IPS DF 6.9 (cell line): Measurements from ENCODE around the gene SLC38A8.

Experiments
- DNase-seq: peaks from one replicate; pipeline ENCODE4 v3.0.0-alpha.2; 2013; ENCODE audit warnings: low read depth, low spot score
- H3K27ac ChIP-seq: one replicate; pipeline ENCODE4 v1.5.1; 2013; ENCODE audit warnings: low read length, control low read depth
- H3K27me3 ChIP-seq: 2 replicates; pipeline ENCODE4 v1.6.1; 2013; ENCODE audit warnings: mild to moderate bottlenecking, low read length; ENCODE audit not compliant: control insufficient read depth, insufficient read depth
- H3K36me3 ChIP-seq: 2 replicates; pipeline ENCODE4 v1.6.1; 2013; ENCODE audit warnings: low read length; ENCODE audit not compliant: control insufficient read depth, insufficient read depth
- H3K4me1 ChIP-seq: 2 replicates; pipeline ENCODE4 v1.6.1; 2013; ENCODE audit warnings: low read length; ENCODE audit not compliant: control insufficient read depth, insufficient read depth
- H3K4me3 ChIP-seq: 2 replicates; pipeline ENCODE4 v1.5.1; 2013; ENCODE audit warnings: mild to moderate bottlenecking, low read length
- H3K9me3 ChIP-seq: 2 replicates; pipeline ENCODE4 v1.6.1; 2013; ENCODE audit warnings: low read length, inconsistent platforms; ENCODE audit not compliant: control insufficient read depth, insufficient read depth
- WGBS: extraction: QIAGEN DNeasy Blood & Tissue Kit; methylation state at CpG from one replicate; pipeline ENCODE4 v1.1.7; 2013; ENCODE audit warnings: mixed read lengths, missing lambda C conversion rate; ENCODE audit not compliant: insufficient read length, insufficient coverage; 5-methylcytosine and 5-hydroxymethylcytosine counted together

Gene SLC38A8

DNA sequence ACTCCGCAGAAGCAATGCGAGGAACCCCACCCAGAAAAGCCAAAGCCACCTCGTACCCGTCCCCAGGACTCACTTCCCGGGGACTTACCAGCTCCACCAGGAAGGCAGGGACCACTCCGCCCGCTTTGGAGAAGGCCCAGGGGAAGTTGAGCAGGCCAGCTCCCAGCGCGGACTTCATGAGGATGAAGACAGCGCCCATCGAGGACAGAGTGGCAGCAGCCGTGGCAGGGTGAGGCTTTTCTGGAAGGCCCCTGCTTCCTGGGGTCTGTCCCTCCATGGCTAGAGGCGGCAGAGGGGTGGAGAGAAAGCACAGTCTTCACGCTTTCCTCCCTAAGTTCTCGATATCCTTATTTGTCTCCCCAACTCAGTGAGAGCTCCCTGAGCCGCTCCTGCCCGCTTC, 714 bp downstream of the SLC38A8 start:
- DNase-seq, result no peak
- Histone ChIP-seq H3K36me3 (no peaks in the 10 kb centered on the region), H3K27me3 (no peaks in the 10 kb centered on the region), H3K4me3 (no peak overlapping the region), H3K9me3 (no peaks in the 10 kb centered on the region), H3K4me1 (peaks cover 5% of the 10 kb centered on the region), H3K27ac (no peak overlapping the region)
- no CpG with 5 or more reads among the region's 17 CpGs for WGBS

DNA sequence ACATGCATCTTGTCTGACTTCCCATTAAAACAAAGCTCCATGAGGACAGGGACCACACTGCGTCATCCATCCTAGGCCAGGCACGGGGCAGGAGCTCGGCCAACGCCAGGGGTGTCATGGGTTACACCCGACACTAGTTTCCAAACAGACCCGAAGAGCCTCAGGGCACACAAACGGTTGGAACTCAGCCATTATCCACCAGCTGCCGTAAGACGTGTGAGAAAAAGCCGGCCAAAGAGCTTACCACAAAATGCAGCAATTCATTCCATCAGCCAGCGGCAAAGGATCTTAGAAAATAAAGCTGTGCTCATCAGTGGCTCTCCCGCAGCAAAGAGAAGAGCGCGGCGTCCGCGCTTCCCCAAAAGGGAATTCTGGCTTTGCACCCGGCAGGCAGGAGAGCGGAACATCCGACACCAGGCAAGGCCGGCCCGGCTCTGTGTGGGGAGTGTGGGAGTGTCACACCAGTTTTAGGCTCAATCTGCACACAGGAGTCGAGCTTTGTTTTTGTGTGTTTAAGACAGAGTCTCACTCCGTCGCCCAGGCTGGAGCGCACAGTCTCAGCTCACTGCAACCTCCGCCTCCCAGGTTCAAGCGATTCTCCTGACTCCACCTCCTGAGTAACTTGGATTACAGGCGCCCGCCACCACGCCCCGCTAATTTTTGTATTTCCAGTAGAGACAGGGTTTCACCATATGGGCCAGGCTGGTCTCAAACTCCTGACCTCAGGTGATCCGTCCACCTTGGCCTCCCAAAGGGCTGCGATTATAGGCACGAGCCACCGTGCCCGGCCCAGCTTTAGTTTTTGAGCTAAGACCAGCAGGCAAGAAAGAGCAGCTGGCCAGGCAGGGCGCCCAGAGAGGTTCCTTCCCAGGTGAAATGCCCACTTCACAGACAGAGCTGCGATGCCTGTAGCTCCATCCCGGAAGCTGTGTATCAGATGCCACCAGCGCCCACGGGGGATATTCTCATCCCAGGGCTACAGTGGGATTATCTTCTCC, 1.5 kb downstream of the SLC38A8 start:
- Histone ChIP-seq H3K27me3 (no peaks in the 10 kb centered on the region), H3K27ac (no peak overlapping the region)
- no CpG with 5 or more reads among the region's 42 CpGs for WGBS

GRCh38 chr16:84040226-84040822, 2.3 kb downstream of the SLC38A8 start:
- no peak for DNase-seq
- no CpG with 5 or more reads among the region's 14 CpGs for WGBS
- no peaks in the 10 kb centered on the region for H3K27me3 ChIP-seq

More for the DNA sequence above, 1.5 kb downstream of the SLC38A8 start:
- Histone ChIP-seq H3K36me3 (no peaks in the 10 kb centered on the region), H3K9me3 (no peaks in the 10 kb centered on the region), H3K4me1 (peaks cover 5% of the 10 kb centered on the region), H3K4me3 (no peak overlapping the region)
- no peak for DNase-seq

GRCh38 chr16:84039696-84040095, 2.9 kb downstream of the SLC38A8 start:
- H3K27me3 ChIP-seq, result no peaks in the 10 kb centered on the region
- WGBS, result no CpG with 5 or more reads among the region's 12 CpGs
- no peak for DNase-seq
- H3K4me3 ChIP-seq, result no peak overlapping the region
- H3K9me3 ChIP-seq, result no peaks in the 10 kb centered on the region
- H3K4me1 ChIP-seq, result peaks cover 5% of the 10 kb centered on the region
- no peak overlapping the region for H3K27ac ChIP-seq
- no peaks in the 10 kb centered on the region for H3K36me3 ChIP-seq

More at GRCh38 chr16:84040226-84040822, 2.3 kb downstream of the SLC38A8 start:
- Histone ChIP-seq H3K9me3 (no peaks in the 10 kb centered on the region), H3K36me3 (no peaks in the 10 kb centered on the region), H3K4me1 (peaks cover 5% of the 10 kb centered on the region), H3K4me3 (no peak overlapping the region), H3K27ac (no peak overlapping the region)

- Histone ChIP-seq H3K9me3 (no peaks in the 10 kb centered on the region), H3K4me1 (peaks cover 3% of the 10 kb centered on the region), H3K36me3 (no peaks in the 10 kb centered on the region), H3K27me3 (no peaks in the 10 kb centered on the region), H3K27ac (no peak overlapping the region), H3K4me3 (no peak overlapping the region)
- WGBS, result no CpG with 5 or more reads among the region's 12 CpGs
- no peak for DNase-seq
Measured at GRCh38 chr16:84038469-84038868, 4.1 kb downstream of the SLC38A8 start.

GRCh38 chr16:84036982-84037425, 5.6 kb downstream of the SLC38A8 start:
- no peaks in the 10 kb centered on the region for H3K27me3 ChIP-seq
- H3K27ac ChIP-seq, result no peak overlapping the region
- DNase-seq, result no peak
- H3K4me3 ChIP-seq, result no peak overlapping the region
- no peaks in the 10 kb centered on the region for H3K4me1 ChIP-seq
- H3K36me3 ChIP-seq, result no peaks in the 10 kb centered on the region
- no CpG with 5 or more reads among the region's 8 CpGs for WGBS
- H3K9me3 ChIP-seq, result no peaks in the 10 kb centered on the region

DNA sequence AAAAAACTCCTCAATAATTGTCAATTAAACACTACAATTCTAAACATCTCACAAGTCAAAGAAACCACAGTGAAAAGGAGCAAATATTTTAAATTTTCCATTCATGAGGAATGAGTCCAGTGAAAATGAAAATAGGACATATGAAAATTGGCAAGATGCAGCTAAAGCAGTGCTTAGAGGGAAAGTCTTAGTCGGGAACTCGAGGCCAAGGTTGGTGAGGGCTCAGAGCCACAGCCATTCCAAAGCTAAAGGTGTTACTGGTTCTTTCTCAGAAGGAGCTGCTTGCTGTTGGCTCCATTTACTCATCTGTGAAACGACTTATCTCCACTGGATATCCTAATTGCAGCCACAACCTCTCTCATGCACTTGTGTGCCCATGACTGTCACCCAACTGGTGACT, 6.5 kb downstream of the SLC38A8 start:
- Histone ChIP-seq H3K4me1 (no peaks in the 10 kb centered on the region; the same call in 1 of the 2 replicates), H3K27me3 (no peaks in the 10 kb centered on the region), H3K9me3 (no peaks in the 10 kb centered on the region), H3K4me3 (no peak overlapping the region), H3K36me3 (no peaks in the 10 kb centered on the region), H3K27ac (no peak overlapping the region)
- DNase-seq, result no peak
- WGBS, result no CpG with 5 or more reads among the region's 3 CpGs

DNA sequence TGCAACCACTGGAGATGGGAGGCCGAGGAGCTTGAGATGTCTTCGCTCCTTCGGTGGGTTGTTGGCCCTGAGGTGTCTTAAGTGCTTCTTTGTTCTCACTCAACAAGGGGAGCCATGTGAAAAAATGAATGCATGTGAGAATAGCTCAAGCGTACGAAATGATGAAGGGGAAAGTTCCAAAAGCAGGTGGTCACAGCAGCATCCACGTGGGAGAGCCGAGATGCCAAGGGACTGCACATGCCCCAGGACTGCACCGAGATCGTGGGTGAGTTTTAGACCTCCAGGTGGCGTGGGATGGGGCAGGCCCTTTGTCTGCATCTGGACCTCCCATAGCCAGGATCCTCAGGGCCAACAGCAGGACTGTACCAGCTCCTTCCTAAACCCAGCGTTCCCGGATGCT, 8.1 kb downstream of the SLC38A8 start:
- Histone ChIP-seq H3K27me3 (no peaks in the 10 kb centered on the region), H3K9me3 (no peaks in the 10 kb centered on the region), H3K36me3 (no peaks in the 10 kb centered on the region), H3K27ac (no peak overlapping the region), H3K4me3 (no peak overlapping the region), H3K4me1 (no peaks in the 10 kb centered on the region; the same call in 1 of the 2 replicates)
- no peak for DNase-seq
- WGBS, result no CpG with 5 or more reads among the region's 12 CpGs

GRCh38 chr16:84033251-84034195, 9.1 kb downstream of the SLC38A8 start:
- H3K27me3 ChIP-seq, result no peaks in the 10 kb centered on the region
- H3K4me1 ChIP-seq, result no peaks in the 10 kb centered on the region; the same call in 1 of the 2 replicates
- WGBS, result no CpG with 5 or more reads among the region's 25 CpGs
- DNase-seq, result no peak
- H3K4me3 ChIP-seq, result no peak overlapping the region
- H3K27ac ChIP-seq, result no peak overlapping the region
- H3K36me3 ChIP-seq, result no peaks in the 10 kb centered on the region
- no peaks in the 10 kb centered on the region for H3K9me3 ChIP-seq
